Endothelial cell of umbilical vein (primary cell): ENCODE results near the gene URAD. TPM values are rescaled to one million over a fixed set of nuclear protein-coding genes. Genes with fewer than 3 reads are reported as not detected.

Experiments used
- BruUV-seq: library from RNA; stranded (reverse); fragments of 400-500 nt; replicated peaks from 2 replicates; lab custom pipeline; 2021; lab: Mats Ljungman, UMichigan
- CTCF ChIA-PET: fragments of 300-600, 350-600 bp; sonication (Branson Sonifier 250); formaldehyde crosslinking; loops from one replicate; lab custom pipeline; 2021; ENCODE audit warnings: antibody characterized with exemption, inconsistent platforms; lab: Charles Lee
- POLR2A ChIA-PET: fragments of 300-600, 350-600 bp; sonication (Branson Sonifier 250); formaldehyde crosslinking; loops from one replicate; lab custom pipeline; 2021; ENCODE audit warnings: antibody characterized with exemption, inconsistent platforms; lab: Charles Lee
- DNase-seq: peaks from one replicate; pipeline ENCODE4 v3.0.0-alpha.2; 2011; ENCODE audit warnings: low read depth, low spot score
- FAIRE-seq: peaks from 2 replicates; lab custom pipeline; 2011; peaks lifted over from hg19 to GRCh38; lab: Jason Lieb, UNC
- H2AFZ ChIP-seq: 2 replicates; pipeline ENCODE4 v1.6.0; 2012; ENCODE audit warnings: low read depth, low read length, control low read depth, inconsistent platforms
- H3K27ac ChIP-seq: 2 replicates; pipeline ENCODE4 v1.5.1; 2011; ENCODE audit warnings: low read depth, mild to moderate bottlenecking, control low read depth, low read length, moderate library complexity; ENCODE audit not compliant: insufficient read depth
- H3K27me3 ChIP-seq, 2 experiments: 2 replicates each; pipeline versions ENCODE4 v1.6.0 to v1.6.1; 2011; ENCODE audit warnings: low read length in 2 of 2, mixed read lengths in 1 of 2; ENCODE audit not compliant: control insufficient read depth in 2 of 2, insufficient read depth in 2 of 2
- H3K36me3 ChIP-seq, 2 experiments: 2 replicates in 1 of 2; 3 replicates in 1 of 2; pipeline ENCODE4 v1.5.1; 2011; ENCODE audit warnings: low read length in 2 of 2, mild to moderate bottlenecking in 1 of 2, moderate library complexity in 1 of 2; ENCODE audit not compliant: control insufficient read depth in 2 of 2, insufficient read depth in 2 of 2; ENCODE audit errors: extremely low read depth in 1 of 2
- H3K4me1 ChIP-seq: 3 replicates; pipeline ENCODE4 v1.5.1; 2011; ENCODE audit warnings: mild to moderate bottlenecking, low read length; ENCODE audit not compliant: control insufficient read depth, insufficient read depth; ENCODE audit errors: extremely low read depth
- H3K4me2 ChIP-seq: 2 replicates; pipeline ENCODE4 v1.6.1; 2011; ENCODE audit warnings: low read length, control low read depth, mixed read lengths; ENCODE audit not compliant: insufficient read depth
- H3K4me3 ChIP-seq, 3 experiments: fragments of 200-600 bp in 1 of 3; sonication (generic), shearing (Covaris generic) in 1 of 3; replicated peaks in 1 of 3; 2 replicates each; pipeline ENCODE4 v1.5.1; 2011 to 2016; ENCODE audit warnings: control low read depth in 3 of 3, low read length in 3 of 3, mild to moderate bottlenecking in 2 of 3, inconsistent platforms in 1 of 3, low read depth in 1 of 3, moderate library complexity in 1 of 3; ENCODE audit not compliant: insufficient read depth in 1 of 3
- H3K79me2 ChIP-seq: 2 replicates; pipeline ENCODE4 v1.6.0; 2012; ENCODE audit warnings: low read length, inconsistent platforms; ENCODE audit not compliant: control insufficient read depth, insufficient read depth
- H3K9ac ChIP-seq: replicated peaks from 2 replicates; pipeline ENCODE3; 2011; ENCODE audit warnings: low read length, control low read depth; ENCODE audit not compliant: insufficient read depth; ENCODE audit errors: extremely low read depth
- H3K9me1 ChIP-seq: replicated peaks from 3 replicates; pipeline ENCODE4 v1.6.0; 2011; ENCODE audit warnings: mild to moderate bottlenecking, low read length; ENCODE audit not compliant: control insufficient read depth, insufficient read depth; ENCODE audit errors: extremely low read depth
- H3K9me3 ChIP-seq: replicated peaks from 2 replicates; pipeline ENCODE4 v1.5.1; 2012; ENCODE audit warnings: low read length, inconsistent platforms; ENCODE audit not compliant: control insufficient read depth, insufficient read depth
- H4K20me1 ChIP-seq: replicated peaks from 2 replicates; pipeline ENCODE3; 2011; ENCODE audit warnings: mild to moderate bottlenecking, low read length; ENCODE audit not compliant: control insufficient read depth, insufficient read depth; ENCODE audit errors: extremely low read depth
- EZH2 ChIP-seq: IDR thresholded peaks from 2 replicates; pipeline ENCODE4 v1.6.1; 2012; ENCODE audit warnings: borderline replicate concordance, low read depth, mild to moderate bottlenecking, moderate library complexity, low read length, inconsistent platforms; ENCODE audit not compliant: severe bottlenecking
- GATA2 ChIP-seq: IDR thresholded peaks from 2 replicates; pipeline ENCODE4 v1.7.0; 2011; ENCODE audit warnings: low read depth, mild to moderate bottlenecking, moderate library complexity, mixed read lengths, low read length; ENCODE audit not compliant: insufficient read length, insufficient read depth
- JUN ChIP-seq: IDR thresholded peaks from 2 replicates; pipeline ENCODE4 v1.6.1; 2011; ENCODE audit warnings: borderline replicate concordance, low read depth; ENCODE audit not compliant: insufficient read length, insufficient read depth
- MYC ChIP-seq: IDR thresholded peaks from one replicate; pipeline ENCODE4 v1.6.1; 2011; ENCODE audit warnings: mild to moderate bottlenecking, low read depth, low read length
- POLR2A ChIP-seq: IDR thresholded peaks from 2 replicates; pipeline ENCODE4 v1.6.1; 2012; ENCODE audit warnings: low read depth, mild to moderate bottlenecking, control low read depth, low read length
- dilution Hi-C: fragments of 300-500 bp; cut with MboI; formaldehyde crosslinking; loops from one replicate; pipeline ENCODE4 v1.15.0; 2019; ENCODE audit warnings: low sequenced_read_pairs; ENCODE audit not compliant: extremely low pct_ligation_motif_present
- intact Hi-C: fragments of 100-400 bp; cut with micrococcal nuclease; formaldehyde crosslinking; loops from one replicate; pipeline ENCODE4 v1.10.0; 2022
- polyA plus RNA-seq, 4 experiments: library from polyadenylated mRNA; depleted of rRNA in 3 of 4; stranded (reverse) in 3 of 4; unstranded in 1 of 4; fragments of >200 nt; gene quantifications; 2 replicates each; pipeline versions ENCODE4 v1.2.1 to v1.2.3, GENCODE V29; 2011 to 2012; ENCODE audit warnings: missing spikeins in 1 of 4
- total RNA-seq: library from RNA; stranded (reverse); gene quantifications from 2 replicates; pipeline ENCODE4 v1.2.3, GENCODE V29; 2021
- TF ChIP-seq, protein P1 (sequence below), 2 donors: IDR thresholded peaks; 1 replicate in 1 of 2; 2 replicates in 1 of 2; pipeline ENCODE4 v1.5.1; 2011; ENCODE audit warnings: low read length in 2 of 2, mild to moderate bottlenecking in 2 of 2, moderate library complexity in 2 of 2, control low read depth in 1 of 2, inconsistent platforms in 1 of 2, low read depth in 1 of 2; ENCODE audit not compliant: insufficient read depth in 1 of 2; ENCODE audit errors: extremely low read depth in 1 of 2
- TF ChIP-seq, protein P2 (sequence below): IDR thresholded peaks from 2 replicates; pipeline ENCODE4 v1.6.1; 2011; ENCODE audit not compliant: insufficient read depth, insufficient read length

Gene URAD
- total and polyA plus RNA-seq, 2 donors (not counting 3 experiments of a cell fraction or from before 2014, with no cell fraction given), result not detected

DNA sequence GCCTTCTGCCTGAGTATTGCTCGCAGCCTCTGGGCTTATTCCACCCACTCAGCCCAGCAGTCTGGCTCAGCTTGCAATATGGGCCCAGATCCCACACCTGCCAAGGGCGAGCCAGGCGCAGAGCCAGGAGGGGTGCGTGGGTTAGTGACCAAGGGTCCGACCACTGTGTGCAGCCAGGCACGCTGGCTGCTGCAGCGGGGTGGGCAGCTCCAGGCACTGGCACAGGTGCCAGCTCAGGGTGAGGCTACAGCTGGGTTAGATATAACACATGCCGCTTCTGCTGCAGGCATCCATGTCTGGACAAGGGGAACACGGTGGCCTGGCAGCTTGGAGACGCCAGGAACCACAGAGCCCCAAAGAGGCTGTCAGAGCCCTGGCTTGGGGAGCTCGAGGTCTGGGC is 12.6 kb upstream of the URAD start:
- TF ChIP-seq MYC, result no peak
- TF ChIP-seq, protein P1, sequence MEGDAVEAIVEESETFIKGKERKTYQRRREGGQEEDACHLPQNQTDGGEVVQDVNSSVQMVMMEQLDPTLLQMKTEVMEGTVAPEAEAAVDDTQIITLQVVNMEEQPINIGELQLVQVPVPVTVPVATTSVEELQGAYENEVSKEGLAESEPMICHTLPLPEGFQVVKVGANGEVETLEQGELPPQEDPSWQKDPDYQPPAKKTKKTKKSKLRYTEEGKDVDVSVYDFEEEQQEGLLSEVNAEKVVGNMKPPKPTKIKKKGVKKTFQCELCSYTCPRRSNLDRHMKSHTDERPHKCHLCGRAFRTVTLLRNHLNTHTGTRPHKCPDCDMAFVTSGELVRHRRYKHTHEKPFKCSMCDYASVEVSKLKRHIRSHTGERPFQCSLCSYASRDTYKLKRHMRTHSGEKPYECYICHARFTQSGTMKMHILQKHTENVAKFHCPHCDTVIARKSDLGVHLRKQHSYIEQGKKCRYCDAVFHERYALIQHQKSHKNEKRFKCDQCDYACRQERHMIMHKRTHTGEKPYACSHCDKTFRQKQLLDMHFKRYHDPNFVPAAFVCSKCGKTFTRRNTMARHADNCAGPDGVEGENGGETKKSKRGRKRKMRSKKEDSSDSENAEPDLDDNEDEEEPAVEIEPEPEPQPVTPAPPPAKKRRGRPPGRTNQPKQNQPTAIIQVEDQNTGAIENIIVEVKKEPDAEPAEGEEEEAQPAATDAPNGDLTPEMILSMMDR (IDR thresholded peaks at IDR 0.05; ENCODE audit: extremely low read depth in 1 of 2, insufficient read depth in 1 of 2, low read depth in 1 of 2, low read length in 2 of 2), result no peak
- TF ChIP-seq, protein P2, sequence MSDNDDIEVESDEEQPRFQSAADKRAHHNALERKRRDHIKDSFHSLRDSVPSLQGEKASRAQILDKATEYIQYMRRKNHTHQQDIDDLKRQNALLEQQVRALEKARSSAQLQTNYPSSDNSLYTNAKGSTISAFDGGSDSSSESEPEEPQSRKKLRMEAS, result no peak
- no peak for TF ChIP-seq EZH2
- no peak for TF ChIP-seq POLR2A
- TF ChIP-seq JUN, result no peak
- no peak for TF ChIP-seq GATA2
- Histone ChIP-seq H3K36me3 (no peaks in the 10 kb centered on the region), H3K9me1 (no peaks in the 10 kb centered on the region), H3K4me1 (no peaks in the 10 kb centered on the region), H3K27me3 (no peaks in the 10 kb centered on the region), H3K9me3 (no peaks in the 10 kb centered on the region), H2AFZ (no peak overlapping the region), H3K4me2 (no peak overlapping the region), H3K9ac (no peak overlapping the region), H4K20me1 (no peaks in the 10 kb centered on the region), H3K79me2 (no peaks in the 10 kb centered on the region), H3K4me3 (no peak overlapping the region), H3K27ac (no peak overlapping the region)
- dilution Hi-C loops (no loop called here), intact Hi-C loops (no loop called here)
- ChIA-PET CTCF (interaction anchor here (1.5 kb wide), 2 partner anchors 17 to 174 kb away, joined by 3 read pairs; no protein-coding TSS in a partner anchor), POLR2A (no interaction called here)
- DNase-seq (no peak), FAIRE-seq (no peak)
- BruUV-seq, result no TSS peak
